ENCODE measurements around the gene TKTL1.

The TKTL1 gene

DNA sequence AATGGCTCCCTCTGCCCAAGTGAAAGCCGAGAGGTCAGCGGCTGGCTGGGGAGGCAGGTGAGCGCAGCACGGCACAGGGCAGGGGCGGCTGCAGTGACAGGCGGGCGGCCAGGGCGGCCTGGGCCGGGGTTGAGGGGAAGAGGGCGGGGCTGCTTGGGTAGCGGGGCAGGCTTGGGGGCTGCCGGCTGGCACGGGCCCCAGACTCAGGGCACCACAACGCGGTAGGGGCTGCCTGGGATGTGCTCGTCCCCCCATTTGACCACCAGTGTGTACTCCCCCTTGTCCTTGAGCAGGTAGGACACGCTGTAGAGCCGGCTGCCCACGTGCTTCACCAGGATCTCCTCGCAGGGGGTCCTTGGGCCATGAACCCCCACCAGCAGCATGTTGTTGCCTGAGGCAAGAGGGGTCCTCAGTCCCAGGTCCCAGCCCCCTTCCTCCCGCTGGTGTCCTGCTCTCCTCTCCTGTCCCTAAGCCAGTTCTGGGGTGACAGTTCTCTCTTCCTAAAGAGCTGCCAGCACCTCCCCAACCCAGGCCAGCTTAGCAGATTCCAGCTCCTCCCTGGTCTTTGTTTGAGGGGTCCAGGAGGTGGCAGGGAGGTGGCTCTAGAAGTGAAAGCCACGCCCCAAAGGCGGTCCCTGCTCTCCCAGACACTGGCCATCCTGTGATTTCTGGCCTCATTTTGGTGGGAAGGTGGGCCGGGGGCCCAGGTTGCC is 53.2 kb downstream of the TKTL1 start:
- Histone ChIP-seq H3K4me3 (ENCODE audit: low read length) (no peak overlapping the region), H3K9ac (ENCODE audit: low read depth, low read length) (no peak overlapping the region), H3K36me3 (ENCODE audit: insufficient read depth, low read length) (peaks cover 59% of the 10 kb centered on the region), H3K4me1 (ENCODE audit: control insufficient read depth, insufficient read depth, low read length) (no peaks in the 10 kb centered on the region), H3K4me2 (ENCODE audit: low read length) (no peak overlapping the region), H3K9me3 (replicated peaks; ENCODE audit: low read length) (no peaks in the 10 kb centered on the region), H3K27me3 (ENCODE audit: control insufficient read depth, insufficient read depth, low read length) (no peaks in the 10 kb centered on the region)

GRCh38 chrX:154349359-154349935 is 53.9 kb downstream of the TKTL1 start:
- Histone ChIP-seq H3K36me3 (ENCODE audit: insufficient read depth, low read length) (peaks cover 65% of the 10 kb centered on the region), H3K4me3 (ENCODE audit: low read length) (no peak overlapping the region), H3K27me3 (ENCODE audit: control insufficient read depth, insufficient read depth, low read length) (no peaks in the 10 kb centered on the region), H3K9me3 (replicated peaks; ENCODE audit: low read length) (no peaks in the 10 kb centered on the region), H3K4me1 (ENCODE audit: control insufficient read depth, insufficient read depth, low read length) (no peaks in the 10 kb centered on the region), H3K9ac (ENCODE audit: low read depth, low read length) (no peak overlapping the region), H3K4me2 (ENCODE audit: low read length) (no peak overlapping the region)

DNA sequence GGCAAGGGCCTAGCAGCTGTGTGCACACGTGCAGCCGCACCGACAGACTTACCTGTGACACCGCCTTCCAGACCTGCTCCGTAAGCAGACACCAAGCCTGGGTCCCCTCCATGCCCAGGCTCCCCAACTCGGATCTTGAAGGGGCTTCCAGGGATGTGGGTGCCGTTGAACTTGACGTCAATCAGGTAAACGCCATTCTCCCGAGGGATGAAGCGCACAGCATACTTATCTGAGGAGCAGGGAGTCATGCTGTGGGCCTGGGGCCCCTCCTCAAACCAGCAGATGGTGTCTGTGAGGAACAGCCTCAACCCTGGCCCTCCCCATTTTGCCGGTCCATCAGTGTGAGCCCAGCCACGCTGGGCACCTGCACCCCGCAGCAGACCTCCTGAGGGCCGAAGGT is 54.4 kb downstream of the TKTL1 start:
- Histone ChIP-seq H3K9ac (ENCODE audit: low read depth, low read length) (no peak overlapping the region), H3K27me3 (ENCODE audit: control insufficient read depth, insufficient read depth, low read length) (no peaks in the 10 kb centered on the region), H3K36me3 (ENCODE audit: insufficient read depth, low read length) (peaks cover 70% of the 10 kb centered on the region), H3K9me3 (replicated peaks; ENCODE audit: low read length) (no peaks in the 10 kb centered on the region), H3K4me3 (ENCODE audit: low read length) (no peak overlapping the region), H3K4me2 (ENCODE audit: low read length) (no peak overlapping the region), H3K4me1 (ENCODE audit: control insufficient read depth, insufficient read depth, low read length) (no peaks in the 10 kb centered on the region)

- Histone ChIP-seq H3K36me3 (ENCODE audit: insufficient read depth, low read length) (peaks cover 77% of the 10 kb centered on the region), H3K4me1 (ENCODE audit: control insufficient read depth, insufficient read depth, low read length) (no peaks in the 10 kb centered on the region), H3K9me3 (replicated peaks; ENCODE audit: low read length) (no peaks in the 10 kb centered on the region), H3K27me3 (ENCODE audit: control insufficient read depth, insufficient read depth, low read length) (no peaks in the 10 kb centered on the region), H3K4me2 (ENCODE audit: low read length) (no peak overlapping the region), H3K4me3 (ENCODE audit: low read length) (no peak overlapping the region), H3K9ac (ENCODE audit: low read depth, low read length) (no peak overlapping the region)
Observed at GRCh38 chrX:154350429-154351182, 55.0 kb downstream of the TKTL1 start.

DNA sequence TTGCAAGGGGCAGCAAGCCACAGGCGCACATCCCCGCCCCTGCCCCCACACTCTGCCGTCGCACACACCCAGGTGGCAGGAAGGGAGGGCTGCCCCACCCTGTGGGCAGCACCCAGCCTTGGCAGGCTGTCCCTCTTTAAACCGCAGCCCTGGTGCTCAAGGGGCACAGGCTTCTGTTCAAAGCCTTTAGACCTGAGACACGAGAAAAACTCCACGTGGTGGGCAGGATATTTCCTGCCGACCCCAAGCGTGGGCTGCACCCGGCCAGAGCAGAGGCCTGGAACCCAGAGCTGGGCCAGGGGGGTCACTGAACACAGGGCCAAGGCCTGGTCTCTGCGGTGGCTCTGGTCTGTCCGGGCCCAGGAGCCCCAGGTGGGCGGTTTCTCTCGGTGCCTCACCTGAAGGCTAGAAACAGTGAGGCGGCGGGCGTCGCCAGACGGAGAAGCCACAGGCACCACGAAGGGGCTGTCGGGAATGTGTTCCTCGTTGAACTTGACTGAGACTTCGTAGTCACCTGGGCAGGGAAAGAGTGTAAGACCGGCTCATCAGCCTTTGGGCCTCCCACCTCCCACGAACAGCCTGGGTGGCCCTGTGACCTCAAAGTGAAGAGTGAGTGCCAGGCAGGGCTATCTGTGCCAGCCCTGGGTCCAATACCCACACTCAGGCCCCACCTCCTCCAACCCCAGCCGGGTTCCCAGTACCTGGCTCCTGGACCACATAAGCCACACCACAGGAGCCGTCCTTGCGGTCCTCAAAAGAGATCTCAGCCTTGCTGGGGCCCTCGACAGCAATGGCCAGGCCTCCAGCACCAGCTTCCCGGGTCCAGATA is 55.8 kb downstream of the TKTL1 start:
- peaks cover 84% of the 10 kb centered on the region for H3K36me3 ChIP-seq (ENCODE audit: insufficient read depth, low read length)
- no peak overlapping the region for H3K9ac ChIP-seq (ENCODE audit: low read depth, low read length)
- H3K4me3 ChIP-seq (ENCODE audit: low read length), result no peak overlapping the region
- H3K4me2 ChIP-seq (ENCODE audit: low read length), result no peak overlapping the region
- no peaks in the 10 kb centered on the region for H3K4me1 ChIP-seq (ENCODE audit: control insufficient read depth, insufficient read depth, low read length)
- no peaks in the 10 kb centered on the region for H3K27me3 ChIP-seq (ENCODE audit: control insufficient read depth, insufficient read depth, low read length)
- no peaks in the 10 kb centered on the region for H3K9me3 ChIP-seq (replicated peaks; ENCODE audit: low read length)

- H3K9me3 ChIP-seq (replicated peaks; ENCODE audit: low read length), result no peaks in the 10 kb centered on the region
- no peak overlapping the region for H3K4me2 ChIP-seq (ENCODE audit: low read length)
- H3K36me3 ChIP-seq (ENCODE audit: insufficient read depth, low read length), result peaks cover 90% of the 10 kb centered on the region
- H3K4me1 ChIP-seq (ENCODE audit: control insufficient read depth, insufficient read depth, low read length), result no peaks in the 10 kb centered on the region
- H3K27me3 ChIP-seq (ENCODE audit: control insufficient read depth, insufficient read depth, low read length), result no peaks in the 10 kb centered on the region
- no peak overlapping the region for H3K9ac ChIP-seq (ENCODE audit: low read depth, low read length)
- no peak overlapping the region for H3K4me3 ChIP-seq (ENCODE audit: low read length)
Observed at GRCh38 chrX:154352012-154352401, 56.4 kb downstream of the TKTL1 start.

DNA sequence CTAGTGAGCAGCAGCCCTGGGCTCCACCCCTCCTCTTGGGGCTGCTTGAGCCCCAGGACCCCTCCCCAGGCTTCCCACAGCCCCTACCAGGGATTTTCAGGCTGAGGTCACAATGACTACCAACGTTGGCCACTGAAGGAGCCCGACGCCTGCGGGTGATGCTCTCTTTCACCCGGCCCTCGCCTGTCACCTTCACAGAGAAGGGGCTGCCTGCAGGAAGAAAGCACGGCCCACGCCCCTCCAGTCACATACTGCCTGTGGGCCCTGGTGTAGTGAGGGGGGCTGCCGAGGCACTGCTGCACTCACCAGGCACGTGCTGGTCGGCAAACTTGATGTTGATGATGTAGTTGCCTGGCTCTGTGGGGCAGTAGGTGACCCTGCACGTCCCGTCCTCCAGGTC is 56.9 kb downstream of the TKTL1 start:
- Histone ChIP-seq H3K9me3 (replicated peaks; ENCODE audit: low read length) (no peaks in the 10 kb centered on the region), H3K4me1 (ENCODE audit: control insufficient read depth, insufficient read depth, low read length) (no peaks in the 10 kb centered on the region), H3K27me3 (ENCODE audit: control insufficient read depth, insufficient read depth, low read length) (no peaks in the 10 kb centered on the region), H3K4me3 (ENCODE audit: low read length) (no peak overlapping the region), H3K9ac (ENCODE audit: low read depth, low read length) (no peak overlapping the region), H3K36me3 (ENCODE audit: insufficient read depth, low read length) (peaks cover 95% of the 10 kb centered on the region), H3K4me2 (ENCODE audit: low read length) (no peak overlapping the region)

DNA sequence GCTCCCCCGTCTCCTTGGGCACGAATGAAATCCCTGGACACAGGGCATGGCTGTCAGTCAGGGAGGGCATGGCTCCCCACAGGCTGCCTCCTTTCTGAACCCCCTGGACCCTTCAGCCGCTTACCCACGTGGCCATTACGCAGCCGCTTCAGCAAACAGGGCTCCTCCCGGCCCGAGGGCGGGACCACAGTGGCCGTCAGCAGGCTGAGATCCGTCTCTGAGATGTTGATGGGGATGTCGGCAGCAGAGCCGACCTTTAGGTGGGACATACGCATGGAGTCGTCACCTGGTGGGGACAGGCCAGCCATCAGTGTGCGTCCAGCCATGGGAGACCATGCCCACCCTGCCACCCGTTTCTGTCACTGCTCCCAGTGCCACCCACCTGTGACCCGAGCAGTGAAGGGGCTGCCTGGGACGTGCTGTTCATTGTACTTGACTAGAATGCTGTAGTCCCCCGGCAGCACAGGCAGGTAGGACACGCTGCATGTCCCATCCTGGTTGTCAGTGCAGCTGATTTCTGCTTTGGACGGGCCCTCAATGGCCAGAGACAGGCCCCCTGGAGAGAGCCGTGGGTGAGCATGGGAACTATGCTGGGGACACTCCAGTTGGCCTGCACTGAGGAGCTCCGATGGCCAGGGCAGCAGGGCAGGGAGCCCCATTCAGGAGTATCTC is 57.7 kb downstream of the TKTL1 start:
- Histone ChIP-seq H3K9ac (ENCODE audit: low read depth, low read length) (no peak overlapping the region), H3K4me3 (ENCODE audit: low read length) (no peak overlapping the region), H3K36me3 (ENCODE audit: insufficient read depth, low read length) (peaks cover 100% of the 10 kb centered on the region), H3K9me3 (replicated peaks; ENCODE audit: low read length) (no peaks in the 10 kb centered on the region), H3K27me3 (ENCODE audit: control insufficient read depth, insufficient read depth, low read length) (no peaks in the 10 kb centered on the region), H3K4me2 (ENCODE audit: low read length) (no peak overlapping the region), H3K4me1 (ENCODE audit: control insufficient read depth, insufficient read depth, low read length) (no peaks in the 10 kb centered on the region)

- Histone ChIP-seq H3K9ac (ENCODE audit: low read depth, low read length) (no peak overlapping the region), H3K27me3 (ENCODE audit: control insufficient read depth, insufficient read depth, low read length) (no peaks in the 10 kb centered on the region), H3K9me3 (replicated peaks; ENCODE audit: low read length) (no peaks in the 10 kb centered on the region), H3K36me3 (ENCODE audit: insufficient read depth, low read length) (peaks cover 100% of the 10 kb centered on the region), H3K4me1 (ENCODE audit: control insufficient read depth, insufficient read depth, low read length) (peaks cover 4% of the 10 kb centered on the region), H3K4me3 (ENCODE audit: low read length) (no peak overlapping the region), H3K4me2 (ENCODE audit: low read length) (no peak overlapping the region)
Observed at GRCh38 chrX:154354013-154354412, 58.4 kb downstream of the TKTL1 start.

- H3K9me3 ChIP-seq (replicated peaks; ENCODE audit: low read length), result no peaks in the 10 kb centered on the region
- H3K4me1 ChIP-seq (ENCODE audit: control insufficient read depth, insufficient read depth, low read length), result peaks cover 4% of the 10 kb centered on the region
- H3K4me3 ChIP-seq (ENCODE audit: low read length), result no peak overlapping the region
- H3K27me3 ChIP-seq (ENCODE audit: control insufficient read depth, insufficient read depth, low read length), result no peaks in the 10 kb centered on the region
- H3K36me3 ChIP-seq (ENCODE audit: insufficient read depth, low read length), result peaks cover 100% of the 10 kb centered on the region
- H3K4me2 ChIP-seq (ENCODE audit: low read length), result no peak overlapping the region
- no peak overlapping the region for H3K9ac ChIP-seq (ENCODE audit: low read depth, low read length)
Observed at GRCh38 chrX:154354516-154354915, 58.9 kb downstream of the TKTL1 start.
